ENCODE data around the gene GSTM3. TPM values are rescaled to one million over a fixed set of nuclear protein-coding genes. Genes with fewer than 3 reads are reported as not detected.
A peak's percentile ranks its signal among the peaks of the same experiment; 100 is the strongest.

GSTM3 gene
- total and polyA plus RNA-seq, 9 of the 15 experiments (the other 6 are each of a cell fraction or from before 2014, with no cell fraction given), result 3.9 to 24.5 (median 9.4) TPM

GRCh38 chr1:109770331-109771095 is 29.7 kb upstream of the GSTM3 start:
- H3K27ac ChIP-seq (ENCODE audit: extremely low read depth, low read depth, low read length), result no peak overlapping the region
- TF ChIP-seq FOXA3 (CRISPR knock-in tag; conservative IDR thresholded peaks at IDR 0.05 in 1 of 2, IDR thresholded peaks at IDR 0.05 in 1 of 2), result 0 out of 4 replicates have a peak, but pooled peaks of 1 of the 2 experiments have one; percentile 34
- no peak for TF ChIP-seq EGR1 (conservative IDR thresholded peaks at IDR 0.05)
- H3K9me1 ChIP-seq (ENCODE audit: control insufficient read depth, insufficient read depth, low read length), result no peaks in the 10 kb centered on the region
- no peaks in the 10 kb centered on the region for H3K9me3 ChIP-seq (replicated peaks; ENCODE audit: control insufficient read depth, insufficient read depth, low read depth, low read length)
- peak overlapping the region in 1 of 2 experiments; percentile 42; a peak in 2 of 4 replicates for H3K9ac ChIP-seq (ENCODE audit: insufficient read depth in 1 of 2, low read depth in 2 of 2, low read length in 2 of 2)
- in situ Hi-C loops (cut with MboI) (loop anchor here (5.0 kb wide), 1 partner anchor 128 kb away; no protein-coding TSS in a partner anchor), intact Hi-C loops (cut with micrococcal nuclease) (no loop called here)
- H3K79me2 ChIP-seq (ENCODE audit: control insufficient read depth, insufficient read depth, low read length), result no peaks in the 10 kb centered on the region
- ATAC-seq (no peak), DNase-seq (ENCODE audit: extremely low read depth in 1 of 4, low spot score in 3 of 4) (no peak), FAIRE-seq (no peak)
- H3K4me3 ChIP-seq, result no peak overlapping the region
- H3K36me3 ChIP-seq (ENCODE audit: control insufficient read depth, insufficient read depth, low read length), result no peaks in the 10 kb centered on the region
- no TSS peak for BruUV-seq (replicated peaks)
- H2AFZ ChIP-seq (ENCODE audit: low read depth, low read length), result no peak overlapping the region
- ChIA-PET POLR2A (interaction anchor here (0.7 to 10.2 kb wide), 4 partner anchors 14 to 224 kb away, joined by 3 to 99 read pairs (median 4); partner anchors contain the start of gene AHCYL1), CTCF (ENCODE audit: low intra/inter-chr PET ratio) (interaction anchor here (5.2 kb wide), 1 partner anchor 129 kb away, joined by 77 read pairs; no protein-coding TSS in a partner anchor)
- 22% methylated on average over 10 of the region's 11 CpGs for WGBS (ENCODE audit: insufficient coverage, low coverage, missing lambda C conversion rate)
- H3K27me3 ChIP-seq (ENCODE audit: control insufficient read depth in 2 of 2, insufficient read depth in 2 of 2, low read length in 2 of 2), result peaks cover 5 to 30% of the 10 kb centered on the region in 2 experiments
- no peaks in the 10 kb centered on the region for H4K20me1 ChIP-seq (replicated peaks; ENCODE audit: control insufficient read depth, insufficient read depth, low read length)
- peaks cover 8 to 12% of the 10 kb centered on the region in 2 experiments; a peak in 4 of 5 replicates for H3K4me1 ChIP-seq (replicated peaks in 1 of 2; ENCODE audit: control insufficient read depth in 2 of 2, insufficient read depth in 2 of 2, low read length in 2 of 2)
- H3K4me2 ChIP-seq (ENCODE audit: insufficient read depth, low read length), result no peak overlapping the region
